Activated CD8-positive, alpha-beta memory T cell treated with anti-CD3 and anti-CD28 coated beads, Interleukin-2, amount 50 U/mL, for 24 hours (primary cell): ENCODE results near the gene STIL.
"Not testable (repeated sequence)": the region's sequence is repeated elsewhere in the genome, so short reads cannot be mapped to it uniquely, and the experiment has no call there.

Experiments used
- DNase-seq: peaks from one replicate; pipeline ENCODE4 v3.0.0-alpha.2; 2020; ENCODE audit errors: extremely low read depth

STIL gene

DNA sequence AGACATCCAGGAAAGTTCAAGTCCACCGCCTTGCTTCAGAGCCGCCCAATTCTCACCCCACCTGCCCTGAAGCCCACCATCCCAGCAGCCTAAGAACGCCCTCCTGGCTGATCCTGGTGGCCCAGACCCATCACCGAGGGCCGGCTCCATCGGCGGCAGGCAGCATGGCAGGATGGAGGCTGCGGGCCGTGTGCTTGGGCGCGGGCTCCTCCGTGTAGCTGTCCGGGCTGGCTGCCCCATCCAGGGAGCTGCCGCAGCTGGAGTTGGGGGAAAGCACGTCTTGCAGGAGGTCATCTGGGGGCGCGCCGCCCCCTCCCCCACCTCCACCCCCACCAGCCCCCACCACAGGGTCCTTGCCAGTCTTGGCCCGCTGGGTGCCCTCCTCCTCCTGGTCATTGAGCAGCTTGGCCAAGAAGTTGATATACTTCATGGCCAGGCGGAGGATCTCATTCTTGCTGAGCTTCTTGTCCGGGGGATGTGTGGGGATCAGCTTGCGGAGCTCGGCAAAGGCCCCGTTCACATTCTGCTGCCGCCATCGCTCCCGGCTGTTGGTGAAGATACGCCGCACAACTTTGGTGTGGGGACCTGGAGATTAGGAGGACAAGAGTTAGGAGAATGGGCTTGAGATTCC lies 94.2 kb downstream of the STIL start:
- no peak for DNase-seq

DNA sequence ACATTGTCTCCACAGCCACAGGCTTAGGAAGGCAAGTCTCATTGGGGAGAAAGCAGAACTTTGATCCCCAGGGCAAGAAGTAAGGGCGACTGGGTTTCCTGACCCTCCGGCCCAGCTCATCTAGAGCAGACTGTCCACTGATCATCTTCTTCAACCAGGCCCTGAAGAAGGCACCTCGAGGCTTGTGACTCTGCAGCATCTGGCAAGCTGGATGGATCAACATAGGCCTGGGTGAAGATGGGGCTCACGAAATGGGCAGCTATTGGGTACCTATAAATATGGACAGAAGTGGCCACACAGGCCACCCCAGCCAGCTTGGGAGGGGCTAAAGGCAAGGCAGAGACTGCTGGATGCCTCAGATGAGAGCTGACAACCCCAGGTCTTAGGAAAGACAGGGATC lies 94.9 kb downstream of the STIL start:
- DNase-seq = no peak

DNA sequence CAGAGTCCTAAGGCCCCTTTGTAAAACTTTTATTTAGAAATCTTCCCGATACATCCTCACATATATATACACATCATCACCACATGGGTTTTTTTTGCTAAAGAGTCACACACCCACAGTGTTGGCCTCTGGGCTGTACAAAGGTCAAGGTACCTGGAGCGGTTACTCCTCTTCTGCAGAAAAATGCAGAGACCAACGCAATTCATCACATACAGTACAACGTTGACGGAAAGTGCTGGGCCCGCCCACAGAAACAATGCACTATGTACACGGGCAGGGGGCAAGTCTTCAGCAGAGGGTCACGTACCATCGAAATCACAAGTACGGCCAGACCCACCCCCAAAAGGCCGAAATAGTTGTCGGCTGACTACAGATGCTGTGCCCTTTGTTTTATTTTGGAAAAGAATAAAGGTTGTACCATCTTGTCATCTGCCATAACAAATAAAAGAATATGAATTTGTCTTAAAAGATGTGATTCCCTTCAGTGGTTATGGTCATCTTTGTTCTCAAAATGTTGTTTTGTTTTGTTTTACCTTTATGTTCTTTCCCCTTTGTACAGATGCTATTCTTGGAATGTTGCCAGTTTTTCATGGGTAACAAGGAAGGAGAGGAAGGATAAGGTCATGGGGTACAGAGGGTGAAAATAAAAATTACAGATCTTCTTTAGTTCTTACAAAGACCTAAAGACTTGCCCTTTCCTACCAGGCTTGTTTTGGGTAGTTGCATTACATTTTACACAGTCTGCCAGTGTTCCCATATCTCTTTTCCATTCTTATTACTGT lies 97.5 kb downstream of the STIL start:
- DNase-seq = no peak

DNA sequence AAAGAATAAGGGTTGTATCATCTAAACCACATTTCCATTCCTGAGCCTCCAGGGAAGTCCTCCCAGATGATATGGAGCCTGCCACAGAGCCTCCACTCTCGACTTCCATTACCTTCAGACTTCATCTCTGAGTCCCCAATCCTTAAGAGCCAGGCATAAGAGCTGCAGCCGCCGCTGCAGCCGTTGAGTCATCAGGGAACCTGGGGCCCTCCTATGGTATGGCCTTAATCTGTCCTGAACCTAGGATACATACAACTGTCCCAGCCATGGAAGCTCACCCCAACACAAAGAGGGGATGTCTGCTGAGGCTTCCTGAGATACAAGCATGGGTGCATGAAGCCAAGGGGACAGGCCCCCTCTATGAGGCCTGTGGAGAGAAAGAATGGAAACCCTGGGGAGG lies 98.2 kb downstream of the STIL start:
- no peak for DNase-seq

DNA sequence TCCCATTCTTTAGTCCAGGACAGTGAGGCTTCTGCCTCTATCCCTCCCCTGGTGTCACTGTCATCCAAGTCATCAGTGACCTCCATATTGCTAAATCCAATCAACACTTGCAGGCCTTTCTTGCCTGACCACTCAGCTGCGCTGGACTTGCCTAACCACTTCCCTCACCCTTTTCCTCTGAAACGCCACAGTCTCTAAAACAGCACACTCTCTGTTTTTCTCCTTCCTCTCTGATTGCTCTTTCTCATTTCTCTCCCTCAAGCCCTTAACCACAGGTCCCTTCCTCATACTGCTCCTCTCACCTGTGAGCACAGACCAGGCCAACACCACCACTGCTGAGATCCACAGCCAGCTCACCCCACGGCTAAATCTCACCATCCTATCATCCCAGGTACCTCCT lies 99.4 kb downstream of the STIL start:
- DNase-seq = no peak

DNA sequence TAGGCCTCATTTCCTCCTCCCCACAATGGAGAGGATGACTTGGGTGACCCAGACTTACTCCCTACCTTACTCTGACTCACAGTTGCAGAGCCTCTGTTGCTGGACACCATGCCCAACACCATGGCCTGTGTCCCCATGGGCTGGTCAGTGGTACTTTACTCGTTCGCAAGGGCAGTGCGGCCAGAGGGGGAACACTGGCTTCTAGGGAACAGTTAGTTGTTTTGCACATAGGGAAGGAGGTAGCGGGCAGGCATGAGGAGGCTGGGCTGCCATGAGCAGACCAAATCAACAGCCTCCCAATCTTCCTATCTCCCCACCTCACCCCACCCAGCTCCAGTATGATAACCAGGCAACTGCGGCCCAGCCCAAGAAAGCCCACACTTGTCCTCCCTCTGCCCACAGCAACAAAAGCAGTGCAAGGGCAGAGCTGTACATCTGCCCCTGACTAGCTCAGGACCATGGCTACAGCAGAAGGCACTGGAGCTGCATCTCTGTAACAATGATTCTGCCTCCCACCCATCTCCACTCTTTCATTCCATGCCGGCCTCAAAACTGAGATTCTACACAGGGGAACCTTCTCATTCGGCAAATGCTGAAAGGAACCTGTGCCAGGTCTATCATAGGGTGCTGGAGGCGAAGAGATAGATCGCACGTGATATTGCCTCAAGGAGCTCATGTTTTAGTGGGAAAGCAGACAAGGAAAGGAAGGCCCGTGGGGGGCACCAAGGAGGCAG lies 100.5 kb downstream of the STIL start:
- no peak for DNase-seq

DNA sequence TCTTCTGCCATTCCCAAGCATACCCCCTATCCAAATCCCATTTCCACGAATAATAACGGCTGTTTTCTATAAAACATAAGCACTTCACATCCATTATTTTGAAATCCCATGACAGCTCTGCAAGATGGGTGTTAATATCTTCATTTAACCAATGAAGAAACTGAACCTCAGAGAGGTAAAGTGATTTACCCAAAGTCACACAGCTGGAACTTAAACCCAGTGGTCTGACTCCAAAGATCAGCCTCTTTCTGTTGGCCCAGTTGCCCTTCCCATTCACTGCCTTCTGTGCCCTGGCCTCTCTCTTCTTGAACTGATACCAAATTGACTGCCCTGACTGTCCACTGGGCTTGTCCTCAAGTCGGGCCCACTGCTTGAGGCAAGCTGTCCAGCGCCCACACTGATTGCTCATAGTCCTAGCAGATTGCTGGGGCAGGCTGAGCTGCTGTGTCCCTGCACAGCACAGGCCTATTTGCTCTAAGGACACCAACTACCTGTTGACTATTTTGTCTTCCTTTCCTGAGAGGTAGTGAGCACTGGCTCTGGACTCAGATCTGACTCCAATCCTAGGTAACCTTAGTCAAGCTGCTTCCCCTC lies 101.2 kb downstream of the STIL start:
- DNase-seq = no peak

DNA sequence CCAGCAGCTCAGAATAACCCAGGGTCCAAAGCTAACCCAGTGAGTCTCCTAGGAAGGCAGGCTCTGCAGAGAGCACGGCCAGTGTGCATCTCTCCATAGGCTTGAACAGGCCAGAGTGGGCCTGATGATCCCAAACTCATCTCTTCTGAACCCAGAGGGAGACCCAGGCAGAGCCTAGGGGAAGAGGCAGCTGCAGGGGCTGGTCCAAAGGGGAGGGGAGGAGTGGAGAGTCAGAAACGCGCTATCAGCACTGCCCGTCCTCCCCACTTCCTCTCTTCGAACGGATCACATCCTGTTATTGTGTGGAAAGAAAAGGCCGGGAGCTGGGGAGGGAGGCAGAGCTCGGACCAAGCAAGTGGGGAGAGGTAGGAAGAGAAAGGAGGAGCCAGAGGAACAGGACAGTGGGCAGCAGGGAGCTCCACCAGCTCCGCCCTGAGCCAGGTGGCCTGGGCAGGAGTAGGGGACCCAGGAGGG lies 102.1 kb downstream of the STIL start:
- no peak for DNase-seq

DNA sequence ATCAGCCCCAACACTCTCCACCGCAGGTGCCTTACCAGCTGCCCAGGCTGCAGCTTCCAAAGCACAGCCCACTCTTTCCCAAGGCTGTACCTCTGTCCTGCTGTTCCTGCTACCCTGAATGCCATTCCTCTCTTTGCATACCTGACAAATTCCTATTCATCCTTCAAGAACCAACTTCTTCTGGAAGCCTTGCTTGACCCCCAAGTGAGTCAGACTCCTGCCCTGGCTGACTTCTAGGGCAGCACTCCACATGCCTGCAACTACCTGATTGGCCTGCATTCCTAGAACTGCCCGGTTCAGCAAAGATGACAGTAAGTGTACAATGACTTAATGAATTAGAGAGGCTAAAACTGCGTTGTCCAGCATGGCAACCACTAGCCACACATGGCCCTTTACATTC lies 103.3 kb downstream of the STIL start:
- DNase-seq = no peak

DNA sequence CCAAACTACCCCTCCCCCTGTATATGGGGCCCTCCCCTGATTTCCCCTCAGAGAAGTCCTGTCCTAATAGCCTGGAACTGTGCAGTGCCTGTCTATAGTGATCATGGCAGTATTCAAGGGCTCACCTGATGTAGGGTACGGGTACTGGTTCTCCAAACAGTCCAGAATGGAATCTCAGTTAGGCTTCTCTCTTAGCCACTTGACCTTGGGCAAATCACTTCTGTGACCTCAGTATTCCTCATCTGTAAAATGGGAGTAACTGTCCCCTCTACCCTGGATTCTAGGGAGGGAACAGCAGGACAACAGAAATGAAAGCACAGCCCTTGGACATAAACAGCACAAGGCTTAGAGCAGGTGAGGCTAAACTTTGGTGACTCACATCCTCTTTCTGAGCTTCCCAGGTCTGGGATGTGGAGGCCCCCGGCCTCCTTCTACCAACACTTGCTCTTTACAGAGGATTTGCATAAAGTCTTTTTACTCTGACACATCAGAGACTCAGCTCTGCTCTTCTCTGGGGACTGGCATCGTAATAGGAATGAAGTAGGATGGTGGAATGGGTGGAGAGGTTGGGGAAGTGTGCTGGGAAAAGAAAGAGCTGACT lies 104.1 kb downstream of the STIL start:
- no peak for DNase-seq

DNA sequence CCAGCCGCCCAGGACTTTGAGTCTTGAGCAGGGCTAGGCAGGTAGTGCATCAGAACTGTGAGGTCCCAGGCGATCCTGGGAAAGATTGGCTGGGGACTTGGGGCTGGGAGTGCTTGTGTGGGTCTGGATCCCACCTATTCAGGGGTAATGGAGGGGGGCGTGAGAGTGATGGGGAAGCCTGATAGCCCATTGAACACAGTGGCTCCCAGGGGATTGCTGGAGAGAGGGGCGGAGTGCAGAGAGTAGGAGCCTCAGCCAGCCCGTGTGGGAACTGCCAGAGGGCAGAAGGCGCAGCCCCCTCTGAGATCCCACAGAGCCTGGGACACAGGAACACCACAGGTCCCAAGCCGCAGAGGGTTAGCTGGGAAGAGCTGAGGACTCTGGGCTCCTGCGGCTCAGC lies 104.9 kb downstream of the STIL start:
- DNase-seq = no peak

DNA sequence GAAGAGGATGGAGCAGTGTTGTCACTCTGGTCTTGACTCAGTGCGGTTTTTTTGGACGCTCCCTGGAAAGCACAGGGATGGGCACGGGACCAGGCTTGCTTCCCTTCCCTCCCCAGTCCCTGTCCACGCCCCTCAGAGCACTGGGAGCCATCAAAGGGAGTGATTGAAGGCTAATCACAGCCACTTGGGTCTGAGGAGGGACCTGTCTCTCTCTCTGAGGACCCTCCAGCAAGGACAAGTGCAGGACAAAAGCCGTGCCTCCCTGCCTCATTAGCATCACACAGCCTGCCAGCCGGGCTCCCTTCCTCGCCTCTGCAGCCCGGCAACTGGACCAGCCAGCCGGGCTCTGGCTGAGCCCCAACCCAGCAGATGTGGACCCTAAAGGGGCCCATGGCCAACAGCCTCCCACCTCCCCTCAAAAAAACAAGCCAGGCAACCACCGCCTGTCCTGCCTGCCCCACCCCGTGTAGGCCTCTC lies 105.5 kb downstream of the STIL start:
- no peak for DNase-seq

DNA sequence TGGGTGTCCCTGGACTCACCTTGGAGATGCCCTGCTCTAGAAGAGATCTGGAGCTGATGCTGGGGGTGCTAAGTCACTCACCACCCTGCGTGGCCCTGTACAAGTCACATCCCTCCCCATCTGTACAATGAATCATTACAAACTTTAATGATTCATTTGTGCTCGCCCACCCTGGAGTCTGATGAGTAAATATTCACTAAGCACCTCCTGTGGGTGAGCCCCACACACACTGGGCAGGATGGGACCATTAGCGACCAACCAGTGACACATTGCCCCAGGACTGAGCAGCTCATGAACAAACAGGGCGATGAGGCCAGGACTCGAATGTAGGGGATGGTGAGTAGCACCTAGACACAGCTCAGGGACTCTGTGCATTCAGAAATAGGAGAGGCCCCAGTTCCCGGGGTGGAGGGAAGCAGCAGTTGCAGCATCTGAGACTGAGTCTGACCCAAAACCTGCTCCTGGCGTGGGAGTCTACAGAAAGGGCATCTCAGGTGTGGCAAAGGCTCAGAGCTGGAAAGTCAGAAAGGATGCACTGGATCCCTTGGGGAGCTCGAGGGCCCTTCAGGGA lies 106.1 kb downstream of the STIL start:
- no peak for DNase-seq

DNA sequence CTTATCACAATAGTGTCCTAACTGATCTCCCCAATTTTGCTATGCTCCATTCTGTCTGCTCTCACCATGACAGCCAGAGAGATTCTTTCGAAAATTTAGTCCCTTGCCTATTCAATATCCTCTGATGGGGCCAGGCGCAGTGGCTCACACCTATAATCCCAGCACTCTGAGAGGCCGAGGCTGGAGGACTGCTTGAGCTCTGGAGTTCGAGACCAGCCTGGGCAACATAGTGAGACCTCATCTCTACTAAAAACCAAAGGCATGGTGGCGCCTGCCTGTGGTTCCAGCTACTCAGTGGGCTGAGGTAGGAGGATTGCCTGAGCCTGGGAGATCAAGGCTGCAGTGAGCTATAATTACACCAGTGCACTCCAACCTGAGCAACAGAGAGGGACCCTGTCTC lies 108.0 kb downstream of the STIL start:
- DNase-seq = no peak

DNA sequence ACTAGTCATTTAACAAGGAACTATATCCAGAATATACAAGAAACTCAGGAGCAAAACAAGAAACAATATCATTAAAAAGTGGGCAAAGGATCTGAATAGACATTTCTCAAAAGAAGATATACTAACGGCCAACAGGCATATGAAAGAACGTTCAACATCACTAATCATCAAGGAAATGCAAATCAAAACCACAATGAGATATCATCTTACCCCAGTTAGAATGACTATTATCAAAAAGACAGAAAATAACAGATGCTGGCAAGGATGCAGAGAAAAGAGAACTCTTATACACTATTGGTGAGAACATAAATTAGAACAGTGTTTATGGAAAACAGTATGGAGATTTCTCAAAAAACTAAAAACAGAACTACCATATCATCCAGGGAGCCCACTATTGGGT lies 110.4 kb downstream of the STIL start:
- DNase-seq = not testable (repeated sequence)

DNA sequence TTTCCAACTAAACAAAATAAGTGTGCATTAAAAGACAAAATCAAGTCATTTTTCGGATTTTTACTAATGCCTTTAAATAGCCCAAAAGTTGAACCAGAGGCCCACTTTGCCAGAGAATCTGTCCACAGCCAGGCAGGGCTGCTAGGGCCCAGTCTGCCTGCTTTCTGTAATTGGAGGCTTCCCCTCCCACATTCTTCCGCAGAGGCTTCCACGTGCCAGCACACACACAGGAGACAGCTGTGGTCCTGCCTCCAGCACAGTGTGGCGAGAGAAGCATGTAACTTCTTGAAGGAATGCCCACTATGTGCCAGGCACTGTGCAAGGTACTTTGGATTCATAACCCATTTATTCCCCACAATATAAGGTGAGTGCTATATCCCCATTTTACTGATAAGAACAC lies 112.8 kb downstream of the STIL start:
- no peak for DNase-seq
